ENCODE results near the gene GGN. TPM values are rescaled to one million over a fixed set of nuclear protein-coding genes. Genes with fewer than 3 reads are reported as not detected.
A peak's percentile ranks its signal among the peaks of the same experiment; 100 is the strongest.

The GGN gene
- total RNA-seq, 6 experiments from 2014 or later, result not detected

- no peak for TF ChIP-seq CTCF (IDR thresholded peaks at IDR 0.05)
- no peak for TF ChIP-seq POLR2A (IDR thresholded peaks at IDR 0.05)
- no peak for DNase-seq
Observed at GRCh38 chr19:38399537-38399936, 11.7 kb upstream of the GGN start.

GRCh38 chr19:38399081-38399480, 11.2 kb upstream of the GGN start:
- TF ChIP-seq CTCF (IDR thresholded peaks at IDR 0.05), result no peak
- TF ChIP-seq POLR2A (IDR thresholded peaks at IDR 0.05), result no peak
- intact Hi-C loops (cut with DNase I), result loop anchor here in 1 of 2 donors (10.0 kb wide), 1 partner anchor 226 kb away; no protein-coding TSS in a partner anchor
- ATAC-seq (no peak), DNase-seq (no peak)
- no peaks in the 10 kb centered on the region for H3K4me1 ChIP-seq
- H3K9me3 ChIP-seq, result no peaks in the 10 kb centered on the region
- H3K4me3 ChIP-seq, result no peak overlapping the region
- WGBS (ENCODE audit: insufficient coverage, low coverage, low lambda C conversion rate, missing lambda C conversion rate), result 20% methylated on average over 1 of the region's 9 CpGs
- no peak overlapping the region for H3K27ac ChIP-seq
- H3K27me3 ChIP-seq, result no peaks in the 10 kb centered on the region
- H3K36me3 ChIP-seq, result no peaks in the 10 kb centered on the region

More at GRCh38 chr19:38399537-38399936, 11.7 kb upstream of the GGN start:
- no peaks in the 10 kb centered on the region for H3K9me3 ChIP-seq
- intact Hi-C loops (cut with DNase I), result loop anchor here in 1 of 2 donors (10.0 kb wide), 1 partner anchor 225 kb away; no protein-coding TSS in a partner anchor
- ATAC-seq, result no peak
- no peaks in the 10 kb centered on the region for H3K27me3 ChIP-seq
- no peaks in the 10 kb centered on the region for H3K36me3 ChIP-seq
- H3K27ac ChIP-seq, result no peak overlapping the region
- no peaks in the 10 kb centered on the region for H3K4me1 ChIP-seq
- WGBS (ENCODE audit: insufficient coverage, low coverage, low lambda C conversion rate, missing lambda C conversion rate), result 33% methylated on average over 1 of the region's 1 CpG
- no peak overlapping the region for H3K4me3 ChIP-seq

DNA sequence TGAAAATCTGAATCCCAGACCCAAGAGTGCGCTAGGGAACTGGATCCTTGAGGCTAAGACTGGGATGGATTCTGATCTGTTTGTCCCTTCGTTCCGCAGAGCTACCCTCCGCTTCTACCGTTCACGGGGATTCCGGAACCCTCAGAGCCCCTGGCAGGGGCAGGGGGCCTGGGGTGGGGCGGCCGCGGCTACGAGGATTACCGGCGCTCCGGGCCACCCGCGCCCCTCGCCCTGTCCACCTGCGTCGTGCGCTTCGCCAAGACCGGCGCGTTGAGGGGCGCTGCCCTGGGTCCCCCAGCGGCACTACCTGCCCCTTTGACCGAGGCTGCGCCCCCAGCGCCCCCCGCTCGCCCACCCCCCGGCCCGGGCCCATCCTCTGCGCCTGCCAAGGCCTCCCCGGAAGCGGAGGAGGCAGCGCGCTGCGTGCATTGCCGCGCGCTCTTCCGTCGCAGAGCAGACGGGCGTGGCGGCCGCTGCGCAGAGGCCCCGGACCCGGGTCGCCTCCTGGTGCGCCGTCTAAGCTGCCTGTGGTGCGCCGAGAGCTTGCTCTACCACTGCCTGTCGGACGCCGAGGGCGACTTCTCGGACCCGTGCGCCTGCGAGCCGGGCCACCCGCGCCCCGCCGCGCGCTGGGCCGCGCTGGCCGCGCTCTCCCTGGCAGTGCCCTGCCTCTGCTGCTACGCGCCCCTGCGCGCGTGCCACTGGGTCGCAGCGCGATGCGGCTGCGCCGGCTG, 7.7 kb upstream of the GGN start:
- no peak overlapping the region for H3K27ac ChIP-seq
- no peak for DNase-seq
- H3K36me3 ChIP-seq, result no peaks in the 10 kb centered on the region
- H3K4me1 ChIP-seq, result no peaks in the 10 kb centered on the region
- intact Hi-C loops (cut with DNase I), result loop anchor here in 1 of 2 donors (10.0 kb wide), 1 partner anchor 229 kb away; no protein-coding TSS in a partner anchor
- no peak for ATAC-seq
- H3K27me3 ChIP-seq, result no peaks in the 10 kb centered on the region
- WGBS (ENCODE audit: insufficient coverage, low coverage, low lambda C conversion rate, missing lambda C conversion rate), result no CpG with 5 or more reads among the region's 86 CpGs
- no peak for TF ChIP-seq POLR2A (IDR thresholded peaks at IDR 0.05)
- TF ChIP-seq CTCF (IDR thresholded peaks at IDR 0.05), result no peak
- H3K9me3 ChIP-seq, result no peaks in the 10 kb centered on the region
- H3K4me3 ChIP-seq, result no peak overlapping the region

DNA sequence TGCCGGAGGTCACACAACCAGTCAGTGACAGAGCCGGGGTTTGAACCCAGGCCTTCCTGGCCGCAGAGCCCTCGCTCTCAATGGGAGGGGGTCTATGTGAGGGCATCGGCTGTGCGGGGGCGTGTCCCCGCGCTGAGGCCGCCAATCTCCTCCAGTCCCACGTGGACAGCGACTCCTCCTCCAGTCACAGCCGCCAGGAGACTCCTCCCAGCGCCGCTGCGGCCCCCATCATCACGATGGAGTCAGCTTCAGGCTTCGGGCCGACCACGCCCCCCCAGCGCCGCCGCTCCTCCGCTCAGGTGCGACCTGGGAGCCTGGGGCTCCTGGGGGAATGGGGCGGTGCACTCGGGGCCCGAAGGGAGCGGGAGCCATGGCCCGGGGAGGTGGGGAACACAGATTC, 6.7 kb upstream of the GGN start:
- H3K27me3 ChIP-seq, result no peaks in the 10 kb centered on the region
- intact Hi-C loops (cut with DNase I), result loop anchor here in 1 of 2 donors (10.0 kb wide), 1 partner anchor 230 kb away; no protein-coding TSS in a partner anchor
- DNase-seq (no peak), ATAC-seq (peak in 1 of 4 donors; percentile 18)
- TF ChIP-seq CTCF (IDR thresholded peaks at IDR 0.05) (no peak), POLR2A (IDR thresholded peaks at IDR 0.05) (no peak)
- WGBS (ENCODE audit: insufficient coverage, low coverage, low lambda C conversion rate, missing lambda C conversion rate), result 0% methylated on average over 1 of the region's 30 CpGs
- H3K4me1 ChIP-seq, result no peaks in the 10 kb centered on the region
- no peak overlapping the region for H3K27ac ChIP-seq
- H3K9me3 ChIP-seq, result no peaks in the 10 kb centered on the region
- no peak overlapping the region for H3K4me3 ChIP-seq
- H3K36me3 ChIP-seq, result no peaks in the 10 kb centered on the region

Measured in right lobe of liver (tissue), 6 donors.